ENCODE results near the gene RASAL1.

GRCh38 chr12:113127791-113128199 is 7.8 kb downstream of the RASAL1 start:
- TF ChIP-seq CTCF (tag by site-specific recombination; IDR thresholded peaks at IDR 0.05) (no peak), ZNF76 (tag by site-specific recombination; IDR thresholded peaks at IDR 0.05; ENCODE audit: borderline replicate concordance, low read depth) (no peak), ZNF544 (tag by site-specific recombination; IDR thresholded peaks at IDR 0.05) (no peak), ZBTB26 (tag by site-specific recombination; optimal IDR thresholded peaks at IDR 0.05) (peak; percentile 6), ZFP37 (tag by site-specific recombination; IDR thresholded peaks at IDR 0.05) (no peak), ZNF768 (tag by site-specific recombination; IDR thresholded peaks at IDR 0.05) (no peak), REST (tag by site-specific recombination; IDR thresholded peaks at IDR 0.05) (no peak), ZBTB21 (tag by site-specific recombination; IDR thresholded peaks at IDR 0.05) (no peak), MYNN (tag by site-specific recombination; IDR thresholded peaks at IDR 0.05; ENCODE audit: borderline replicate concordance) (no peak), ZNF624 (tag by site-specific recombination; IDR thresholded peaks at IDR 0.05) (no peak), ZNF449 (tag by site-specific recombination; IDR thresholded peaks at IDR 0.05) (no peak), YY1 (tag by site-specific recombination; IDR thresholded peaks at IDR 0.05) (no peak), ZNF530 (tag by site-specific recombination; IDR thresholded peaks at IDR 0.05; ENCODE audit: low read depth) (no peak)
